Peyer's patch (tissue), 4 donors: ENCODE measurements around the gene ASCC1. TPM values are rescaled to one million over a fixed set of nuclear protein-coding genes. Genes with fewer than 3 reads are reported as not detected.

Experiments
- DNase-seq, 3 donors: peaks; one replicate each; pipeline ENCODE4 v3.0.0-alpha.2; 2017 to 2019
- H3K27ac ChIP-seq, 4 donors: fragments of 200-600 bp; sonication (generic); one replicate each; pipeline ENCODE4 v1.5.1; 2016 to 2019
- H3K27me3 ChIP-seq, 2 donors: fragments of 200-600 bp; sonication (generic); one replicate each; pipeline ENCODE4 v1.5.1; 2019
- H3K36me3 ChIP-seq, 3 donors: fragments of 200-600 bp; sonication (generic); one replicate each; pipeline ENCODE4 v1.5.1; 2016 to 2019
- H3K4me1 ChIP-seq, 4 donors: fragments of 200-600 bp; sonication (generic); one replicate each; pipeline ENCODE4 v1.5.1; 2016 to 2019
- H3K4me3 ChIP-seq, 4 donors: fragments of 200-600 bp; sonication (generic); 1 replicate in 3 of 4; 2 replicates in 1 of 4; pipeline ENCODE4 v1.5.1; 2016 to 2019; ENCODE audit warnings: mild to moderate bottlenecking in 1 of 4
- H3K9me3 ChIP-seq, 4 donors: fragments of 200-600 bp; sonication (generic); one replicate each; pipeline ENCODE4 v1.5.1; 2016 to 2019; ENCODE audit warnings: mild to moderate bottlenecking in 1 of 4
- CTCF ChIP-seq, 6 experiments: fragments of 450-650 bp in 4 of 6; fragments of 200-600 bp in 2 of 6; sonication (generic) in 1 of 6; IDR thresholded peaks; one replicate each; pipeline ENCODE4 v1.5.1; 2017 to 2019; ENCODE audit warnings: antibody characterized with exemption in 6 of 6, mild to moderate bottlenecking in 3 of 6, moderate library complexity in 1 of 6
- POLR2A ChIP-seq, 2 donors: fragments of 450-650 bp; IDR thresholded peaks; one replicate each; pipeline ENCODE4 v1.5.1; 2017; ENCODE audit warnings: antibody characterized with exemption in 2 of 2, mild to moderate bottlenecking in 2 of 2, moderate library complexity in 2 of 2
- total RNA-seq, 4 donors: library from RNA; depleted of rRNA; stranded (reverse); fragments of >200 nt; gene quantifications; one replicate each; pipeline ENCODE4 v1.1.0, GENCODE V29; 2016

ASCC1 gene
- total RNA-seq, 4 donors from 2014 or later, result 9.7 to 48.7 (median 21.5) TPM

DNA sequence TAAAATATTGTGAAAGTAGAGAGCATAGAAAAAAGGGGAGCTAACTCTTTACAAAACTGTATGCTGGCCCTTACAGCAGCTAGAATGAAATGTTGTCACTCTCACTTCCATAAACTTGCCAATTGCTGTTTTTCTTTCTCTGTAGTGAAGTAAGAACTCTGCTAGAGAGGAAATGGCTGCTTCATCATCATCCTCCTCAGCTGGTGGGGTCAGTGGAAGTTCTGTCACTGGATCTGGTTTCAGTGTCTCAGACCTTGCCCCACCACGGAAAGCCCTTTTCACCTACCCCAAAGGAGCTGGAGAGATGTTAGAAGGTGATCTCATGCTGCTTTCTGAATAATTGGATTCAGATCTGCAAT is 7.6 kb upstream of the ASCC1 start:
- H3K27me3 ChIP-seq, result no peaks in the 10 kb centered on the region
- no peak overlapping the region for H3K4me3 ChIP-seq
- DNase-seq, result peak in 1 of 3 donors; percentile 46
- H3K9me3 ChIP-seq, result no peaks in the 10 kb centered on the region
- H3K27ac ChIP-seq, result peak overlapping the region; percentile 47 to 69 (median 55)
- H3K4me1 ChIP-seq, result peaks cover 0 to 29% (median 14%) of the 10 kb centered on the region in 4 donors
- H3K36me3 ChIP-seq, result peaks cover 0 to 37% (median 0%) of the 10 kb centered on the region in 3 donors
- no peak for TF ChIP-seq POLR2A (IDR thresholded peaks at IDR 0.05)
- no peak for TF ChIP-seq CTCF (IDR thresholded peaks at IDR 0.05)

GRCh38 chr10:72221278-72221677 is 5.2 kb upstream of the ASCC1 start:
- DNase-seq, result no peak
- Histone ChIP-seq H3K36me3 (peaks cover 0 to 37% (median 0%) of the 10 kb centered on the region in 3 donors), H3K27me3 (no peaks in the 10 kb centered on the region), H3K4me1 (peaks cover 0 to 40% (median 21%) of the 10 kb centered on the region in 4 donors), H3K9me3 (no peaks in the 10 kb centered on the region), H3K4me3 (no peak overlapping the region), H3K27ac (no peak overlapping the region)
- TF ChIP-seq POLR2A (IDR thresholded peaks at IDR 0.05) (no peak), CTCF (IDR thresholded peaks at IDR 0.05) (no peak)

DNA sequence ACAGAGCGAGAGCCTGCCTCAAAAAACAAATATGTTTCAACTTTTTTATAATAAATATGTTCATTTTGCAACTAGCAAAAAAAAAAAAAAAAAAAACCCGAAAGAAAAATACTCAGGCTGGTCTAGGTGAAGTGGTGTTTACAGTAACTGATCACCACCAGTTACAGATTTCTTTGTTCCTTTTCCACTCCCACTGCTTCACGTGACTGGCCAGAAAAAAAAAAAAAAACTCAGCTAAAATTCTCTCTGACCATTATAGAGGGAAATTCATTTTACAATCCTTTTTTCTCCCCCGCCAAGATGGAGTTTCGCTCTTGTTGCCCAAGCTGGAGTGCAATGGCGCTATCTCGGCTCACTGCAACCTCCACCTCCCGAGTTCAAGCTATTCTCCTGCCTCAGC is 4.6 kb upstream of the ASCC1 start:
- no peak for DNase-seq
- Histone ChIP-seq H3K4me1 (peaks cover 0 to 40% (median 21%) of the 10 kb centered on the region in 4 donors), H3K9me3 (no peaks in the 10 kb centered on the region), H3K4me3 (no peak overlapping the region), H3K27ac (peak overlapping the region in 1 of 4 donors; percentile 98), H3K36me3 (peaks cover 0 to 37% (median 0%) of the 10 kb centered on the region in 3 donors), H3K27me3 (no peaks in the 10 kb centered on the region)
- TF ChIP-seq POLR2A (IDR thresholded peaks at IDR 0.05) (no peak), CTCF (IDR thresholded peaks at IDR 0.05) (no peak)

DNA sequence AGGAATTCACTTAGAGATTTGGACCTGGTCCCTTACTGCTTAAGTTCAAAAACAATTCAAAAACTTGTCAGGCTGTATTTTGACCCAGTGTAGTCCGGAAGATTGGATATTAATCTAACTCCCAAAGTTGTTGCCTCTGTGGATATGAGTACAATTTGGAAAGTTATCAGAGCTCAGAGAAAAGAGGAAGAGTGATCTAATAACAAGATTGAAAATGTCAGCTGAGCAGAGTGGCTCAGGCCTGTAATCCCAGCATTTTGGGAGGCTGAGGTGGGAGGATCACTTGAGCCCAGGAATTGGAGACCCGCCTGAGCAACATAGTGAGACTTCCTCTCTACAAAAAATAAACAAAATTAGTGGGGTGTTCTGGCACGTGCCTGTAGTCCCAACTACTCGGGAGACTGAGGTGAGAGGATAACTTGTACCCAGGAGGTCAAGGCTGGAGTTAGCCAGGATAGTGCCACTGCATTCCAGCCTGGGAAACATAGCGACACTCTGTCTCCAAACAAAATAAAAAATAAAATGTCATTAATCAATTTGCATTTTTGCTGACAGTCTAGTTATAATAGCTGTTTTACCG is 3.2 kb upstream of the ASCC1 start:
- Histone ChIP-seq H3K9me3 (no peaks in the 10 kb centered on the region), H3K27me3 (no peaks in the 10 kb centered on the region), H3K4me3 (no peak overlapping the region), H3K36me3 (peaks cover 0 to 27% (median 0%) of the 10 kb centered on the region in 3 donors), H3K27ac (peak overlapping the region; percentile 28 to 98 (median 44)), H3K4me1 (peaks cover 0 to 49% (median 26%) of the 10 kb centered on the region in 4 donors)
- TF ChIP-seq CTCF (IDR thresholded peaks at IDR 0.05) (no peak), POLR2A (IDR thresholded peaks at IDR 0.05) (no peak)
- DNase-seq, result peak in 1 of 3 donors; percentile 34

GRCh38 chr10:72218726-72219125 is 2.6 kb upstream of the ASCC1 start:
- H3K27me3 ChIP-seq, result no peaks in the 10 kb centered on the region
- H3K27ac ChIP-seq, result peak overlapping the region; percentile 28 to 98 (median 44)
- no peak for DNase-seq
- peaks cover 0 to 45% (median 22%) of the 10 kb centered on the region in 4 donors for H3K4me1 ChIP-seq
- peaks cover 0 to 21% (median 0%) of the 10 kb centered on the region in 3 donors for H3K36me3 ChIP-seq
- no peak for TF ChIP-seq POLR2A (IDR thresholded peaks at IDR 0.05)
- no peak for TF ChIP-seq CTCF (IDR thresholded peaks at IDR 0.05)
- no peaks in the 10 kb centered on the region for H3K9me3 ChIP-seq
- H3K4me3 ChIP-seq, result peak overlapping the region in 1 of 4 donors; percentile 8
